Astrocyte (in vitro differentiated cells and primary cell): ENCODE results near the gene ALDH3A1.

Experiments
- EZH2 ChIP-seq: IDR thresholded peaks from 2 replicates; pipeline ENCODE4 v1.6.1; 2012; ENCODE audit warnings: mild to moderate bottlenecking, low read length, inconsistent platforms; ENCODE audit not compliant: insufficient read depth
- TF ChIP-seq, protein P1 (sequence below): IDR thresholded peaks from 2 replicates; pipeline ENCODE4 v1.5.1; 2011; ENCODE audit warnings: low read depth, mild to moderate bottlenecking, inconsistent platforms, low read length, moderate library complexity; ENCODE audit not compliant: insufficient read depth

GRCh38 chr17:19744492-19744891 is 3.6 kb downstream of the ALDH3A1 start:
- TF ChIP-seq, protein P1, sequence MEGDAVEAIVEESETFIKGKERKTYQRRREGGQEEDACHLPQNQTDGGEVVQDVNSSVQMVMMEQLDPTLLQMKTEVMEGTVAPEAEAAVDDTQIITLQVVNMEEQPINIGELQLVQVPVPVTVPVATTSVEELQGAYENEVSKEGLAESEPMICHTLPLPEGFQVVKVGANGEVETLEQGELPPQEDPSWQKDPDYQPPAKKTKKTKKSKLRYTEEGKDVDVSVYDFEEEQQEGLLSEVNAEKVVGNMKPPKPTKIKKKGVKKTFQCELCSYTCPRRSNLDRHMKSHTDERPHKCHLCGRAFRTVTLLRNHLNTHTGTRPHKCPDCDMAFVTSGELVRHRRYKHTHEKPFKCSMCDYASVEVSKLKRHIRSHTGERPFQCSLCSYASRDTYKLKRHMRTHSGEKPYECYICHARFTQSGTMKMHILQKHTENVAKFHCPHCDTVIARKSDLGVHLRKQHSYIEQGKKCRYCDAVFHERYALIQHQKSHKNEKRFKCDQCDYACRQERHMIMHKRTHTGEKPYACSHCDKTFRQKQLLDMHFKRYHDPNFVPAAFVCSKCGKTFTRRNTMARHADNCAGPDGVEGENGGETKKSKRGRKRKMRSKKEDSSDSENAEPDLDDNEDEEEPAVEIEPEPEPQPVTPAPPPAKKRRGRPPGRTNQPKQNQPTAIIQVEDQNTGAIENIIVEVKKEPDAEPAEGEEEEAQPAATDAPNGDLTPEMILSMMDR: no peak
- TF ChIP-seq EZH2: no peak
